ENCODE measurements around the gene MSH6. TPM values are rescaled to one million over a fixed set of nuclear protein-coding genes. Genes with fewer than 3 reads are reported as not detected.

MSH6 gene
- total RNA-seq, 2 donors from 2014 or later, result 25.7 to 67.4 TPM

GRCh38 chr2:47783486-47784351, 774 bp downstream of the MSH6 start:
- peak; percentile 77 for DNase-seq
- Histone ChIP-seq H3K4me1 (peaks cover 6% of the 10 kb centered on the region), H3K27ac (peak overlapping the region; percentile 99), H3K36me3 (no peaks in the 10 kb centered on the region), H3K9ac (ENCODE audit: low read depth in 2 of 2, low read length in 2 of 2) (peak overlapping the region in 1 of 2 donors; percentile 85), H3K9me3 (no peaks in the 10 kb centered on the region), H3K4me3 (peak overlapping the region; percentile 89), H3K27me3 (no peaks in the 10 kb centered on the region)
- no peak for TF ChIP-seq CTCF (IDR thresholded peaks at IDR 0.05)
- intact Hi-C loops (cut with DNase I), result no loop called here

- H3K27ac ChIP-seq, result peak overlapping the region; percentile 99
- TF ChIP-seq CTCF (IDR thresholded peaks at IDR 0.05), result no peak
- intact Hi-C loops (cut with DNase I), result no loop called here
- H3K9ac ChIP-seq (ENCODE audit: low read depth in 2 of 2, low read length in 2 of 2), result peak overlapping the region; percentile 12 to 40
- peak overlapping the region; percentile 89 for H3K4me3 ChIP-seq
- no peaks in the 10 kb centered on the region for H3K9me3 ChIP-seq
- peak; percentile 29 for DNase-seq
- peaks cover 6% of the 10 kb centered on the region for H3K4me1 ChIP-seq
- H3K36me3 ChIP-seq, result no peaks in the 10 kb centered on the region
- H3K27me3 ChIP-seq, result no peaks in the 10 kb centered on the region
These were observed 1.5 kb downstream of the MSH6 start for GRCh38 chr2:47784352-47784851.

- H3K4me3 ChIP-seq, result no peak overlapping the region
- no peak overlapping the region for H3K9ac ChIP-seq (ENCODE audit: low read depth in 2 of 2, low read length in 2 of 2)
- TF ChIP-seq CTCF (IDR thresholded peaks at IDR 0.05), result no peak
- no peaks in the 10 kb centered on the region for H3K27me3 ChIP-seq
- no peaks in the 10 kb centered on the region for H3K36me3 ChIP-seq
- H3K4me1 ChIP-seq, result peaks cover 6% of the 10 kb centered on the region
- intact Hi-C loops (cut with DNase I), result no loop called here
- H3K9me3 ChIP-seq, result no peaks in the 10 kb centered on the region
- DNase-seq, result no peak
- H3K27ac ChIP-seq, result no peak overlapping the region
These were observed 3.0 kb downstream of the MSH6 start for GRCh38 chr2:47785986-47786385.

- no peaks in the 10 kb centered on the region for H3K4me1 ChIP-seq
- no peak overlapping the region for H3K4me3 ChIP-seq
- no peaks in the 10 kb centered on the region for H3K9me3 ChIP-seq
- intact Hi-C loops (cut with DNase I), result no loop called here
- H3K27ac ChIP-seq, result no peak overlapping the region
- H3K27me3 ChIP-seq, result no peaks in the 10 kb centered on the region
- TF ChIP-seq CTCF (IDR thresholded peaks at IDR 0.05), result no peak
- DNase-seq, result no peak
- H3K36me3 ChIP-seq, result peaks cover 11% of the 10 kb centered on the region
- H3K9ac ChIP-seq (ENCODE audit: low read depth in 2 of 2, low read length in 2 of 2), result no peak overlapping the region
These were observed 13.2 kb downstream of the MSH6 start for GRCh38 chr2:47796090-47796697.

GRCh38 chr2:47798631-47799030, 15.7 kb downstream of the MSH6 start:
- no peaks in the 10 kb centered on the region for H3K27me3 ChIP-seq
- no peak for TF ChIP-seq CTCF (IDR thresholded peaks at IDR 0.05)
- H3K4me1 ChIP-seq, result no peaks in the 10 kb centered on the region
- H3K27ac ChIP-seq, result no peak overlapping the region
- H3K9ac ChIP-seq (ENCODE audit: low read depth in 2 of 2, low read length in 2 of 2), result no peak overlapping the region
- no peak overlapping the region for H3K4me3 ChIP-seq
- intact Hi-C loops (cut with DNase I), result no loop called here
- DNase-seq, result no peak
- peaks cover 20% of the 10 kb centered on the region for H3K36me3 ChIP-seq
- H3K9me3 ChIP-seq, result no peaks in the 10 kb centered on the region

All from colonic mucosa (tissue), 4 donors.